Endothelial cell of umbilical vein (primary cell): ENCODE data around the gene CXXC5.

Source experiments
- EZH2 ChIP-seq: IDR thresholded peaks from 2 replicates; pipeline ENCODE4 v1.6.1; 2012; ENCODE audit warnings: borderline replicate concordance, low read depth, mild to moderate bottlenecking, moderate library complexity, low read length, inconsistent platforms; ENCODE audit not compliant: severe bottlenecking
- MAX ChIP-seq: IDR thresholded peaks from 2 replicates; pipeline ENCODE4 v1.6.1; 2011; ENCODE audit not compliant: insufficient read depth, insufficient read length
- POLR2AphosphoS5 ChIP-seq: IDR thresholded peaks from 2 replicates; pipeline ENCODE4 v1.6.1; 2012; ENCODE audit warnings: low read depth, mild to moderate bottlenecking, control low read depth, low read length, moderate library complexity; ENCODE audit not compliant: insufficient read depth
- TF ChIP-seq, protein P1 (sequence below), 2 donors: IDR thresholded peaks; 1 replicate in 1 of 2; 2 replicates in 1 of 2; pipeline ENCODE4 v1.5.1; 2011; ENCODE audit warnings: low read length in 2 of 2, mild to moderate bottlenecking in 2 of 2, moderate library complexity in 2 of 2, control low read depth in 1 of 2, inconsistent platforms in 1 of 2, low read depth in 1 of 2; ENCODE audit not compliant: insufficient read depth in 1 of 2; ENCODE audit errors: extremely low read depth in 1 of 2

- no peak for TF ChIP-seq MAX
- no peak for TF ChIP-seq EZH2
- TF ChIP-seq, protein P1, sequence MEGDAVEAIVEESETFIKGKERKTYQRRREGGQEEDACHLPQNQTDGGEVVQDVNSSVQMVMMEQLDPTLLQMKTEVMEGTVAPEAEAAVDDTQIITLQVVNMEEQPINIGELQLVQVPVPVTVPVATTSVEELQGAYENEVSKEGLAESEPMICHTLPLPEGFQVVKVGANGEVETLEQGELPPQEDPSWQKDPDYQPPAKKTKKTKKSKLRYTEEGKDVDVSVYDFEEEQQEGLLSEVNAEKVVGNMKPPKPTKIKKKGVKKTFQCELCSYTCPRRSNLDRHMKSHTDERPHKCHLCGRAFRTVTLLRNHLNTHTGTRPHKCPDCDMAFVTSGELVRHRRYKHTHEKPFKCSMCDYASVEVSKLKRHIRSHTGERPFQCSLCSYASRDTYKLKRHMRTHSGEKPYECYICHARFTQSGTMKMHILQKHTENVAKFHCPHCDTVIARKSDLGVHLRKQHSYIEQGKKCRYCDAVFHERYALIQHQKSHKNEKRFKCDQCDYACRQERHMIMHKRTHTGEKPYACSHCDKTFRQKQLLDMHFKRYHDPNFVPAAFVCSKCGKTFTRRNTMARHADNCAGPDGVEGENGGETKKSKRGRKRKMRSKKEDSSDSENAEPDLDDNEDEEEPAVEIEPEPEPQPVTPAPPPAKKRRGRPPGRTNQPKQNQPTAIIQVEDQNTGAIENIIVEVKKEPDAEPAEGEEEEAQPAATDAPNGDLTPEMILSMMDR (IDR thresholded peaks at IDR 0.05; ENCODE audit: extremely low read depth in 1 of 2, insufficient read depth in 1 of 2, low read depth in 1 of 2, low read length in 2 of 2) = no peak
- no peak for TF ChIP-seq POLR2AphosphoS5
Observed at GRCh38 chr5:139638736-139639618, 9.2 kb upstream of the CXXC5 start.
